CD4-positive, alpha-beta T cell treated with Interleukin-1 beta for 1 hour (primary cell): ENCODE results near the gene ALG13.
"Not testable (repeated sequence)": the region's sequence is repeated elsewhere in the genome, so short reads cannot be mapped to it uniquely, and the experiment has no call there.

Source experiments
- DNase-seq, 2 donors: peaks; one replicate each; pipeline ENCODE4 v3.0.0-alpha.2; 2020 to 2022

Gene ALG13

GRCh38 chrX:111761578-111762135, 80.7 kb downstream of the ALG13 start:
- no peak for DNase-seq

- DNase-seq = no peak
Observed at GRCh38 chrX:111778591-111778990, 97.6 kb downstream of the ALG13 start.

DNA sequence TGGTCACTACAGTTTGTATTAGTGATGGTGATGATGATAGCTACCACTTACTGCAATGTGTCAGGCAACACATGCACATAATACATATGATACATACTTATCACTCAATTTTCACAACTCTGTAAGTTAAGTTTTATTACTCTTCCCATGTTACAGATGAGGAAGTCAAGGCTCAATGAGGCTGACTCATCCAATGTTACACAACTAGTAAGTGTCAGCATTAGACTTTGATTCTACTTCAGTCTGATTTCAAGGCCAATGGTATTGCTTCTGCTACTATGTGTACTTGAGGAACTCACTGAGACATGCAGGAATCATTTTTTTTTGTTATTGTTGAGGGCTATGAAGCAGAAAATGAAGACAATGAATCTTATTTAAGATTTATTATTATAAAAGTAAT, 98.6 kb downstream of the ALG13 start:
- DNase-seq = no peak

- no peak for DNase-seq
Observed at GRCh38 chrX:111784667-111785066, 103.7 kb downstream of the ALG13 start.

DNA sequence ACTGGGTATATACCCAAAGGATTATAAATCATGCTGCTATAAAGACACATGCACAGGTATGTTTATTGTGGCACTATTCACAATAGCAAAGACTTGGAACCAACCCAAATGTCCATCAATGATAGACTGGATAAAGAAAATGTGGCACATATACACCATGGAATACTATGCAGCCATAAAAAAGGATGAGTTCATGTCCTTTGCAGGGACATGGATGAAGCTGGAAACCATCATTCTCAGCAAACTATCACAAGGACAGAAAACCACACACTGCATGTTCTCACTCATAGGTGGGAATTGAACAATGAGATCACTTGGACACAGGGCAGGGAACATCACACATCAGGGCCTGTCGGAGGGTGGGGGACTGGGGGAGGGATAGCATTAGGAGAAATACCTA, 109.1 kb downstream of the ALG13 start:
- not testable (repeated sequence) for DNase-seq
